HEK293 (cell line): Measurements from ENCODE around the gene S100A12.

ENCODE experiments used
- HOXA7 ChIP-seq: sonication (generic); formaldehyde crosslinking; IDR thresholded peaks from 2 replicates; pipeline ENCODE4 v1.8.1; 2022; ENCODE audit warnings: missing genetic modification reagents, borderline replicate concordance
- KLF9 ChIP-seq: fragments of 450-650 bp; formaldehyde crosslinking; IDR thresholded peaks from 2 replicates; pipeline ENCODE4 v1.5.1; 2016; ENCODE audit warnings: missing biosample characterization, missing genetic modification characterization, low read depth
- PRDM6 ChIP-seq: fragments of 450-650 bp; formaldehyde crosslinking; IDR thresholded peaks from 2 replicates; pipeline ENCODE4 v1.5.1; 2017; ENCODE audit warnings: missing biosample characterization, missing genetic modification characterization
- YY1 ChIP-seq: fragments of 450-650 bp; formaldehyde crosslinking; IDR thresholded peaks from 2 replicates; pipeline ENCODE4 v1.5.1; 2018; ENCODE audit warnings: missing biosample characterization, missing genetic modification characterization
- ZBTB1 ChIP-seq: fragments of 450-650 bp; formaldehyde crosslinking; IDR thresholded peaks from 2 replicates; pipeline ENCODE4 v1.5.1; 2016; ENCODE audit warnings: missing biosample characterization, missing genetic modification characterization
- ZBTB10 ChIP-seq: fragments of 450-650 bp; formaldehyde crosslinking; IDR thresholded peaks from 2 replicates; pipeline ENCODE4 v1.5.1; 2016; ENCODE audit warnings: missing biosample characterization, missing genetic modification characterization
- ZFHX2 ChIP-seq: fragments of 450-650 bp; formaldehyde crosslinking; conservative IDR thresholded peaks from 2 replicates; pipeline ENCODE4 v1.5.1; 2016; ENCODE audit warnings: missing biosample characterization, missing genetic modification characterization
- ZNF114 ChIP-seq: fragments of 450-650 bp; formaldehyde crosslinking; IDR thresholded peaks from 2 replicates; pipeline ENCODE4 v1.5.0; 2017; ENCODE audit warnings: missing biosample characterization, missing genetic modification characterization
- ZNF473 ChIP-seq: fragments of 450-650 bp; formaldehyde crosslinking; IDR thresholded peaks from 2 replicates; pipeline ENCODE4 v1.5.1; 2017; ENCODE audit warnings: missing biosample characterization, missing genetic modification characterization
- ZNF830 ChIP-seq: fragments of 450-650 bp; IDR thresholded peaks from 2 replicates; pipeline ENCODE4 v1.5.0; 2018; ENCODE audit warnings: missing biosample characterization, missing genetic modification characterization, low read depth, mild to moderate bottlenecking, moderate library complexity

DNA sequence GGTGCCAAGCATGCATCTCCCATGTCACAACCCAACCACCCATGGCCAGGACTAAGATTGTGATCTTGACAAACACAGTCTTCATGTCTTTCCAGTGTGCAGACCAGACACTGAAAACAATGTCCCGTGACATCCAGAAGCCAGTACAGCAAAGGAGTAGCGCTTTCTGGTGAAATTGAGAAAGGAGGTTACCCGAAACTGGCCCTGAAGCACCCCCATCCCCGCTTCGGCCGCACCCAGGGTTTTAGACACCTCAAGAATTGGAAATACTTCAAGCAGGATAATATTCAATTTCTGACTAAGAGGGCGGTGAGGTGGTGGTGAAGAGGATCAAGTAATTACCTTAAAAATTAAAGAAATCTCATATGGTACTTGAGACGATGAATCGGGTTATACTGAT is 26.0 kb upstream of the S100A12 start:
- TF ChIP-seq ZNF830 (tag by site-specific recombination) (no peak), PRDM6 (no peak), ZBTB10 (tag by site-specific recombination) (no peak), ZBTB1 (tag by site-specific recombination) (no peak), KLF9 (no peak), ZNF473 (no peak), ZNF114 (tag by site-specific recombination) (no peak), YY1 (tag by site-specific recombination) (no peak), ZFHX2 (tag by site-specific recombination) (no peak), HOXA7 (no peak)
